ENCODE data around the gene IGFBP6.
"Not testable (repeated sequence)": the region's sequence is repeated elsewhere in the genome, so short reads cannot be mapped to it uniquely, and the experiment has no call there.

Gene IGFBP6

DNA sequence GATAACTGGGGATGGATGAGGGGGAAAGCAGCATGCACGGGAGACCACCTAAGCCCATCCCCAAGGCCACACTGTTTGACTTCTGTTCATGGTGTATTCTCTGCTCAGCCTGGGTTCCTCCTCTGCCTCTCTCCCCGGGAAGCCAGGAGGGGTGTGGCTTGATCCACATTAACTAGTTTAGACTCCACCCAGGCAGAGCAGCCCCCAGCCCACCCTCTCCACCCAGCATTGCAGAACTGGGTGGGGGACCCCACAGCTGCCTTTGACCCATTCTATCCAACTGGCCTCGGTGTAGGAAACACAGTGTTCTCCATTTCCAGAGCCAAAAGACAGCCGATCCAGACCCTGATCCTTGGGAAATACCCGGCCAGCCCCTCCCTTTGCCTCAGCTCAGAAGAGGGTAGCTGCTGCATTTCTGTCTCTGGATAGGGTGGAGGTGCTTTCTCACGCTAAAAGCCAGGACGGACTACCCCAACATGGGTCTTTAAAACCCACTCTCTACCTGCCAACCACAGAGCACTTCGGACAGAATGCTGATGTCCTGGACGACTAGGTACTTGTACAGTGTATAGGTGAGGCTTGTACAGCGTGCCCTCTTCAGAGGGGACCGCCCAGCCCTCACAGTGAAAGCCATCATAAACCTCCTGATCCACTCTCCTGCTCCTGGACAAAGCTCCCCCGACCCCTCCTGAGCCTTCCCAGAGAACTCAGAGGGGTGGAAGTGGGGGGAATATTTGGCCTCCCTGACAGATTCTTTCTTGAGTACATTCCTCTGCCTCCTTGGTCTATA is 27.7 kb upstream of the IGFBP6 start:
- DNase-seq (ENCODE audit: low read depth in 3 of 3, low spot score in 1 of 3): no peak

DNA sequence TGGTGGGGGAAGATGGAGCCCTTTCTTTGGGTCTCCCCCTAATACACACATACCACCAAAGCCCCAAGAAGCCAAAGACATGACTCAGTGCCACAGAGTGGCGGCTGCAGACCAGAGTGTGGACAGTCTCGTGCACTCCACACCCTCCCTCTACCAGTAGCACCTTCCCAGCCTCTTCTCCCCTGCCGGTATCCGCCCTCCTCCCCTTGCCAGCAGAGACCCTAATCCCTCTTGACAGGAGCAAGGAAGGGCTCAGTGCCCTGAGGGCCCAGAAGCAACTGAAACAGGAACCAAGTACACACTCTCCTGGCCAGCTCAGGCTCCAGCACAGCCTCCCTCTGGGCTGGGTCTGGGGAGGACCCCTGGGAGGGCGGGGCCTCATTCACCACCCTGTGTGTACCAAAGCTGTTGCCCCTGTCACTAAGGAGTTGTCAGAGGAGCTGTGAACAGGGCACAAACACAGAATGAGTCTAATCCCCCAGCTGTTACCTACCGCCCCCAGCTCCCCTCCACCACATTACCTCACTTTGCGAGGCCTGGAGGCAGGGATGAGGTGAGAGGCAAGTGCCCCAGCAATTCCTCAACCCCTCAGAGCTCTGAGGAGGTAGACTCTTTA is 26.5 kb upstream of the IGFBP6 start:
- DNase-seq (ENCODE audit: low read depth in 3 of 3, low spot score in 1 of 3): no peak

DNA sequence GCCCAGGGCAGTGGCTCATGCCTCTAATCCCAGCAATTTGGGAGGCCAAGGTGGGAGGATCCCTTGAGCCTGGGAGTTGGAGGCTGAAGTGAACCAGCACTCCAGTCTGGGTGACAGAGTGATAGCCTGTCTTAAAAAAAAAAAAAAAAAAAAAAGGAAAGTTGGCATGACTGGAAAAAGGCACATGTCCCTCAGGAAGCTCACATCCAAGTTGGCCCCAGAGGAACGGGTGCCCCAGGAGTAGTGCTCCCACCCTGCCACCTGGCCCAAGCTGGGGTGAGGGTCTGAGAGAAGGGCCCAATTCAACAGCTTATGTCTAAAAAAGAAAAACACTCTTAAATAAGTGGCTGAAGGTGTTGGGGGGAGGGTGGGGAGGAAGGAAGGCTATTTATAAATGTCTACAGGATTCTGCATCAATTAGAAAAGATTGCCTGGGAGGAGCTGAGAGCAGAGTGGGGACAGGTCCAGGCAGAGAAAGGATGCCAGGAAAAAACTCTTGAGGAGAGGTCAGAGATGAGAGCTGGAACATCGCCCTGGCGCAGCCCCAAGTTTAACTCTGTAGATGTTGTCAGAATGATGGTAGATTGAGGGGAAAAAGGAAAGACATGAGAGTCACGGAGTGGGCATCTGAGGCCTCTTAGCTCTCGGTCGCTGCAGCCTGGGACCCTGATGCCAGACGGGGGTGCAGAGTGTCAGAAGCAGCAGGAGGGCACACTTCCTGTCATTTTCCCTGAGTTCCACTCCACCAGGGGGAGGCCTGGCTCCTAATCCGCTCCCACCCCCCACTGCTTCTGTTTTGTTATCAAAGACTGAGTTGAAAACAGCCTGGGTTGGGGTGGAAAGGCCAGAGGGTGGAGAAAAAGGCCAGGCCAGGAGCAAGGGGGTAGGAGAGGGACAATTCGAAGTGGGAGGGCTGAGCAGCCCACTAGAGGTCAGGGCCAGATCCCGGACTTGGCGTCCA is 25.6 kb upstream of the IGFBP6 start:
- DNase-seq (ENCODE audit: low read depth in 3 of 3, low spot score in 1 of 3): no peak

GRCh38 chr12:53073881-53074280 is 23.6 kb upstream of the IGFBP6 start:
- no peak for DNase-seq (ENCODE audit: low read depth in 3 of 3, low spot score in 1 of 3)

DNA sequence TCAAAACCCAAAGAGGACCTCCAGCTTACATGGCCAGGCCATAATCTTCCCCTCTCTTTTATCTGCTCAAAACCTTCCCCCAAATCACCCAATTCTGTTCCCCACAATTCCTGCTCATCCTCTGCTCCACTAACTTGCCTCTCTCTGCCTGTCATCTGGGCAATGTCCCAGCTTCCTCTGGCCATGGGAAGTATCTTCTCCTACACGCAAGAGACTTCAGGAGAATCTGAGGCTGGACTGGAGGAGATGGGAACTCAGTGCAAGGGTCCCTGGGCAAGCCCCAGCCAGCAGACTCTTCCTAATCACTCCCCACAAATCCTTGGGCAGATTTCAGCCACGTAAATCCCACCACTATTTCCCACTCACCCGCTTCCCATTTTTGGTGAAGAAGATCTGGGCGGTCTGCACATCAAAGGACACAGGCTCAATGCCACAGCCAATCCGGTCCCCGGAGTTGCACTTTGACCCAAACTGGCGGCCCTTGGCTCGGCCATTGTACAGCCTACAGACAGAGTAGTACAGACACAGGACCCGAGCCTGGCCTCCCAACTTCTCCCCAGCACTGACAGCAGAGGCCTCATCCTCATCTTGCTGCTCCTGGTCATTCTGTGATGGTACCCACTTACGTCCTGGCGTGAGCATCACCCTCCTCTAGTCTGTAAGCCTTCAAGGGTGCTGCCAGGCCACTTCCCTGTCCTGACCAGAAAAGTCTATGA is 23.0 kb upstream of the IGFBP6 start:
- no peak for DNase-seq (ENCODE audit: low read depth in 3 of 3, low spot score in 1 of 3)

- DNase-seq (ENCODE audit: low read depth in 3 of 3, low spot score in 1 of 3): no peak
Measured at GRCh38 chr12:53074999-53075370, 22.5 kb upstream of the IGFBP6 start.

GRCh38 chr12:53076461-53076860 is 21.0 kb upstream of the IGFBP6 start:
- no peak for DNase-seq (ENCODE audit: low read depth in 3 of 3, low spot score in 1 of 3)

DNA sequence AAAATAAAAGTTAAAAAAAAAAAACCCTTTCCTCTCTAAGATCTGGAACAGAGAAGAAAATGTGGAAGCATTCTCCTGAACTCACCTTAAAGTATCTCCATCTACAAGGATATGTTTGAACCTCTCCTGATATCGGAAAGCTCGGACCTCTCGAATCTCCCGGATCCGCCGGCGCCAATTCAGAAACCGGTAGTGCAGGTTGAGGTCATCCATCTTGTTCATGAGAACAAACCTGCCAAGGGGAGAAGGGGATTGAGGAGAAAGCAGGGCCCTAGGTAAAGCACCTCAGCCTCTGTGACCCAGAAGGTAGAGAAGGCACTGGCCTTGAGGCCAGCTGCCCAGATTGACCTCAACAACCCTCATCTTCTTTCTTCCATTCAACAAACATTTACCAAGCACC is 20.4 kb upstream of the IGFBP6 start:
- no peak for DNase-seq (ENCODE audit: low read depth in 3 of 3, low spot score in 1 of 3)

GRCh38 chr12:53078425-53079225 is 18.8 kb upstream of the IGFBP6 start:
- DNase-seq (ENCODE audit: low read depth in 3 of 3, low spot score in 1 of 3): no peak

- DNase-seq (ENCODE audit: low read depth in 3 of 3, low spot score in 1 of 3): peak; percentile 91 to 97 (median 93)
Measured at GRCh38 chr12:53079226-53080117, 18.0 kb upstream of the IGFBP6 start, which contains the start of gene SPRYD3. TSS of gene SPRYD3 (minus strand) at chr12:53079390. CDS start at chr12:53079333, 57 bp downstream.

DNA sequence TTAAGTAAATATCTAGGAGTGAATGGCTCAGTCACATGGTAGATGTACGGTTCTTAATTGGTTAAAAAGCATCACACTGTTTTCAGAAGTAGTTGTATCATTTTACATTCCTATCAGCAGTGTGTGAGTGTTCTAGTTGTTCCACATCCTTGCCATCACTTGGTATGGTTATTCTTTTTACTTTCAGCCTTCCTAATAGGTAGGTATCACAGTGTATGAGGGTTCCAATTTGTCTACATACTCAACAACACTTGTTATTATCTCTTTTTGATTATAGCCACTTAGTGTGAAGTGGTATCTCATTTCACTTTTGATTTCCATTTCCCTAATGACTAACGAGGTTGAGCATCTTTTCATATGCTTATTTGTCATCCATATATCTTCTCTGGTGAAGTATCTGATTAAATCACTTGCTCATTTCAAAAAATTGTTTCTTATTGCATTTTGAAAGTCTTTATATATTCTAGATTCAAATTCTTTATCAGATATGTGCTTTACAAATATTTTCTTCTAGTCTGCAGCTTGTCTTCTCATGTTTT is 14.8 kb upstream of the IGFBP6 start:
- DNase-seq (ENCODE audit: low read depth in 3 of 3, low spot score in 1 of 3): no peak

DNA sequence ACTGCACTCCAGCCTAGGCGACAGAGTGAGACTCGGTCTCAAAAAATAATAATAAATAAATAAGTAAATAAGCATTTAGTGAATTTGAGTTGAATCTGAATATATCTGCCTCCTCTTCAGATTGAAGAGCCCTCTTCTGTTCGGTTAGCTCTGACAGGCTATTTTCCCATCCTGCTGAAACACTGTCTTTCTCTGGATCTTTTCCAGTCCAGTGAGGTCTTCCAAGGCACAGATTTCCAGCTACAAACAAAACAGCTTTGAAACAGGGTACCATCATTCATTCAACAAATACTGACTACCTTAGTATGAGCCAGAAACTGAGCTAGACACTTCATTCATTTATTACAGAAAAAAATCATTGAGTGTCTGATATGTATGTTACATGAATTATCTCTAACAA is 11.1 kb upstream of the IGFBP6 start:
- DNase-seq (ENCODE audit: low read depth in 3 of 3, low spot score in 1 of 3): no peak

- no peak for DNase-seq (ENCODE audit: low read depth in 3 of 3, low spot score in 1 of 3)
Measured at GRCh38 chr12:53090105-53090504, 7.4 kb upstream of the IGFBP6 start.

DNA sequence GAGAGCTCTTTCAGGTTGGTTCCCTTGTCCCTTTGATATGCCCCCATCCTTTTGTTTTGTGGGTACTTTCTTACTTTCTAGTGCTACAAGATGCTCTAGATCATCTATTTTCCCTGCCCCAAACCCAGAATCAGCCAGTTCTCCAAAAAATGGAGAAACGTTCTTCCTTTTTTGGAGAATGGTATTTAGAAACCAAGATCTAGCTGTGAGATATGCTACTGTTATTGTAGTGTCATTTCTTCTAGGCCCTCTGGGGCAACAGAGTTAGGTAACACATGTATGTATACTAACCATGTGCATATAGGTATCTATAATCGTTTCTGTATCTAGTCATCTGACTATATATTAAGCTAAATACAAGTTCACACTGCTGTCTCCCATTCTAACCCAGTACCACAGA is 6.9 kb upstream of the IGFBP6 start:
- DNase-seq (ENCODE audit: low read depth in 3 of 3, low spot score in 1 of 3): no peak

- DNase-seq (ENCODE audit: low read depth in 3 of 3, low spot score in 1 of 3): no peak
Measured at GRCh38 chr12:53091756-53092155, 5.7 kb upstream of the IGFBP6 start.

DNA sequence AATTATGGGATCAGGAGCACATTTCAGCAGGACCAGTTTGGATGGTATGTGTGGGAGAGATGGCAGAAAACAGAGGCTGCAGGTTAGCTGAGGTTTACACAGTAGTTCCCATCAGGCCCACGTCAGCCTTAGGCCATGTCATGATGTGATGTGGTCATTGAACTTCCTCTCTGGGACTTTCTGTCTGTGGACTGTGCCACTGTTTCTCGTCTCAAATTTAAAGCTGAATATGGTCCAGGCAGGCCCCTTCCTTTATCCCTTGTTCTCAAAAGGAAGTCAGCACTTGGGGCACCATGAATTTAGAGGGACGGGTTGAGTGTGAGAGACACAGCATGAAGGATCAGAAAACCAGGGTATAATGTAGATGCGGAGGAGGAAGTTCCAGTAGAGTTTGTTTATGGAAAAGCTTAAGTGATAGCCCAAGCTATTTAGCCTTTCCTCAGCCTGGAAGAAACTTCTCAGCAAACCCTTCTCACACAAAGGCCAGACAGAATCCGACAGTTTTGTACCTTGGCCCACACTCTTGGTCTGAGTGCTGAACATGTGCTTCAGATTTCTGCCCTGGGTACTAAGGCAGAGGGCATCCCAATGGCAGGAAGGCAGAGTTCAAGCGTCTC is 3.6 kb upstream of the IGFBP6 start:
- no peak for DNase-seq (ENCODE audit: low read depth in 3 of 3, low spot score in 1 of 3)

DNA sequence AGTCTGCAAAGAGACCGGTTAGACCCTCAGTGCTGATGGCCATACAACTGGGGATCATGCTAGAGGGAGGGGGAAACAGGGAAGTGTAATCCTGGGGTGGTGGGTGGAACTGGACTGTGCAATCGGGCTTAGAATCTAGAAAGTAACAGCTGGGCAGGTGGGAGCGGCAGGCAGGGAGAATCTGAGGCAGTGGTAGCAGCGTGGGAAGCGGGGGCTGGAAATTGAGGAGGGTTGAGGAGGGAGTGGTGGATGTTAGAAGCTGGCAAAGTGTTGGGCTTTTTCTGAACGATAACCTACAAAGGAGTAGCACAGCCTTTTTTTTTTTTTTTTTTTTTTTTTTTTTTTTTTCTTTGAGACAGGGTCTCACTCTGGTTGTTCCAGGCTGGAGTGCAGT is 3.1 kb upstream of the IGFBP6 start:
- DNase-seq (ENCODE audit: low read depth in 3 of 3, low spot score in 1 of 3): no peak

- DNase-seq (ENCODE audit: low read depth in 3 of 3, low spot score in 1 of 3): not testable (repeated sequence)
Measured at GRCh38 chr12:53094796-53095595, 2.5 kb upstream of the IGFBP6 start.

Measured in stimulated activated CD4-positive, alpha-beta T cell treated with anti-CD3 and anti-CD28 coated beads, TNF-alpha, amount 100 ng/mL, for 1 hour (primary cell).